Ramos (cell line): ENCODE results near the gene SPDYE18.
"Not testable (repeated sequence)": the region's sequence is repeated elsewhere in the genome, so short reads cannot be mapped to it uniquely, and the experiment has no call there.

ENCODE experiments used
- in situ Hi-C: fragments of 300-500 bp; cut with MboI; formaldehyde crosslinking; loops from one replicate; pipeline ENCODE4 v1.14.3; 2022; ENCODE audit warnings: low sequenced_read_pairs; ENCODE audit not compliant: unreplicated experiment

The SPDYE18 gene

DNA sequence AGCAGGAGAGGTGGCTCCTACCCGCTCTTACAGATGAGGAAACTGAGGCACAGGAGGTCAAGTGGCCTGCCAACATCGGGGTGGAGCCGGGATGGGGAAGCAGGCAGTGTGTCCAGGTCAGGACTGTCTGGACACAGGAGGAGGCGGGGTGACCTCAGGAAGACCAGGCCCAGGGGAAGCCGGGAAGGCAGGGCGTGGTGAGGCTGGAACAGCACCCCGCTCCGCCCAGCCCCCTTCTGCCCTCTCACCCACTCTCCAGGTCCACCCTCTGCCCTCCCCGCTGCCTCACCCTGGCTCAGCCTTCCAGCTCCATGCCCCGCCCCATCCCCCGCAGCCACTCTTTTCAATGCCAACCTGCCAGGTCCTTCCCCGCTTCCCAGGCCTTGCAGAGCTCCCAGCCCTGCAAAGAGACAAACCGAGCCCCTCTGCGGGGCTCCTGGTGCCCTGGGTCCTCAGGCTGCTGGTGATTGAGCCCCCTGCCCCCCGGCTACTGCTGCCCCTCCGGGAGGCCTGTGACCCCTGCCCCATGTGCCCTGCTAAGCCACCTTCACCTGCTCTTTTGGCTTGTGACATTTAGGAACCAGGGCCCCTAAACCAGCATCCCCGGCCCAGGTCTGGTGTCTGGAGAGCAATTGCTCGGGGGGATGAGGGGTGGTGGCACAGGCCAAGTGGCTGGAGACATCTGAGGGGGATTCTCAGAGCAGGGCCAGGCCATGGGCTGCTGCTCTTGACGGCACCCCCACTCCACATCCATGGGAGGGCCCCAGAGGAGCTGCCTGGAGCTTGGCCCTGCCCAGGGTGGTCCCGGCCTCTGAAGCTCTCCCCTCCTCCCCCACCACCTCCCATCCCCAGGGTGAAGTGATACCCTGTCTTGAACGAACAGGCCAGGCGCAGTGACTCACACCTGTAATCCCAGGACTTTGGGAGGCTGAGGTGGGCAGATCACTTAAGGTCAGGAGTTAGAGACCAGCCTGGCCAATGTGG lies 55.9 kb downstream of the SPDYE18 start:
- in situ Hi-C loops = not testable (repeated sequence)

DNA sequence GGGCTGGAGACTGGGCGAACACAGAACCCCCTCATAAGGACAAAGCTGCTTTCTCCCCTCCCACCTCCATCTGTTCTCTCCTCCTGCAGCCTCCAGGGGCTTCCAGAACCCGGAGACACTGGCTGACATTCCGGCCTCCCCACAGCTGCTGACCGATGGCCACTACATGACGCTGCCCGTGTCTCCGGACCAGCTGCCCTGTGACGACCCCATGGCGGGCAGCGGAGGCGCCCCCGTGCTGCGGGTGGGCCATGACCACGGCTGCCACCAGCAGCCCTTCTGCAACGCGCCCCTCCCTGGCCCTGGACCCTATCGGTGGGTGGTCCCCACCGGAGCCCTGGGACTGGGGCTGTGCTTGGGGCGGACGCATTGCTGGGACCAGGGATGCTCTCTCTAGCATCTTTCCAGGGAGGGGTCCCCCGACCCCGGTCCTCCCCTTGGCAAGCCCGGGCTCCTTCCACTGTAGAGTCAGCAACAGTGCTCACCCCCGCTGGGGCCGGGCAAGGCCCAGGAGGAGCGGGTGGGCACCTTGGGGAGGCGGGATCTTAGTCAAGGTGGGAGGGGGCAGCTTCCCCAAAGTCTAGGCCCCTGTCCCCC lies 56.8 kb downstream of the SPDYE18 start:
- in situ Hi-C loops = not testable (repeated sequence)

DNA sequence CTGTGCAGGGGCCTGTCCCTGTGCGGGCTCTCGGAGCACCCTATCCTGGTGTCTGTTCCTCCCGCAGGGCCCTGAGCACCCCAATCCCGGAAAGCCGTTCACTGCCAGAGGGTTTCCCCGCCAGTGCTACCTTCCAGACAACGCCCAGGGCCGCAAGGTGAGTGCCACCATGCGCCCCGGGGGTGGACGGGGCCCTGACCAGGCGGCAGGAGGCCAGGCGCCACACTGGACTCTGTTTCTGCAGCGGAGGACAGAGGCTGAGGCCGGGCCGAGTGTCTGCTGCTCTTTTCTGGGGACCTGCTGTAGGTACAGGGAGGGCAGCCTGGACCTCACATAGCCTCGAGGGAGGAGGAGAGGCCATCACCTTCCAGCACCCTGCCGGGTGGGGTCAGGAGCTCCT lies 58.2 kb downstream of the SPDYE18 start:
- in situ Hi-C loops = not testable (repeated sequence)

DNA sequence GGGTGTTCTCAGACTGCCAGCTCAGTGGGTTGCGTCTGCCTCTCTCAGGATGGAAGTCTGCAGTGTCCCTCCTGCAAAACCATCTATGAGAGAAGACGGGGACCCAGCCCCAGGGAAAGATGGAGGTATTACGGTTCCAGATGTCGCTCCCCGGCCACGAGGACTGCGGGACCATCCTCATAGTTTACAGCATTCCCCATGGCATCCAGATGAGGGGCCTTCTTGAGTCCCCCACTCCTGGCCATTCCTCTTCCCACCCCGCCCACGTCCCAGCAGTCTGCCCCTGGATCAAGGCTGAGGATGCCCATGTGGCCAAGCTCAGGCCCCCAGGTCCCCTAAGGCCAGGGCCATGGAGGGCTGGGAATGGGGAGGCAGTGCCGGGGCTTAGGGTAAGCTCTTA lies 59.1 kb downstream of the SPDYE18 start:
- in situ Hi-C loops = not testable (repeated sequence)

DNA sequence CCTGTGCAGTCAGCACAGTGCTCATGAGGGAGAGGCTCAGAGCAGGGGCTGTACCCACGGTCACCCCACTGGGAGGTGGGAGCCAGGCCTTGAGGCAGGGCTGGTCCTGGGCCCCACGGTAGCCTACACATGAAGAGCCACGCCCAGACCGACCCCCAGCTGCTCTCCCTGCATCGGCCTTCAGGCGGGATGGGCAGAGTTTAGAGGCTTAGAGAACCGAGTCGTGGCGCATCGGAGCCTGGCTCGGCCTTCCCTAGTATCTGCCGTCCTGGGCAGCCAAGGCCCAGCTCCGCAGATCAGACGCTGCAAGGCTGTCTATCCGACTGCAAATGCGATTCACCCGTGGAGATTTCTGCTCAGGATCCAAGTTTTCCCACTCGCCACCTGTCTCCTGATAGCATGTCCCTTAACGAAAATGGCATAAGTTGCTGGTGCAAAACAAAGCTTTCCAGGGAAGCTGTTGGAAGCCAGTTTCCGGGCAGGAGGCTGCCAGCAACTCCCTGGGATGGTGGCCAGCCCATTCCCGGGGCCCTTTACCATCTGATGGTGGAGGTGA lies 59.6 kb downstream of the SPDYE18 start:
- in situ Hi-C loops = not testable (repeated sequence)

DNA sequence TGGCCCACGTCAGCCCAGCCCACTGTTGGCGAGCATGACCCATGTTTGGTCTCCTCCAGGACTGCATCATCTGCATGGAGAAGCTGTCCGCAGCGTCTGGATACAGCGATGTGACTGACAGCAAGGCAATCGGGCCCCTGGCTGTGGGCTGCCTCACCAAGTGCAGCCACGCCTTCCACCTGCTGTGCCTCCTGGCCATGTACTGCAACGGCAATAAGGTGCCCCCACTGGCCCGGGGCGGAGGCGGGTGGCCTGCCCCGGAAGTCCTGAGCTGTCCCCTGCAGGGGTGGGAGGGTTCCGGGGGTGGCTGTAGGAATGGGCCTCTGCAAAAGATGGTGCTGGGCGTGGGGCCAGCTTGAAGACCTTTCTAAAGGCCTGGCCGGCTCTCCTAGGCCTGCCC lies 60.3 kb downstream of the SPDYE18 start:
- in situ Hi-C loops = not testable (repeated sequence)
